ENCODE data around the gene ATP8A2. TPM values are rescaled to one million over a fixed set of nuclear protein-coding genes. Genes with fewer than 3 reads are reported as not detected.

Gene ATP8A2
- total RNA-seq, 2 donors from 2014 or later = 0.10 to 0.64 TPM

DNA sequence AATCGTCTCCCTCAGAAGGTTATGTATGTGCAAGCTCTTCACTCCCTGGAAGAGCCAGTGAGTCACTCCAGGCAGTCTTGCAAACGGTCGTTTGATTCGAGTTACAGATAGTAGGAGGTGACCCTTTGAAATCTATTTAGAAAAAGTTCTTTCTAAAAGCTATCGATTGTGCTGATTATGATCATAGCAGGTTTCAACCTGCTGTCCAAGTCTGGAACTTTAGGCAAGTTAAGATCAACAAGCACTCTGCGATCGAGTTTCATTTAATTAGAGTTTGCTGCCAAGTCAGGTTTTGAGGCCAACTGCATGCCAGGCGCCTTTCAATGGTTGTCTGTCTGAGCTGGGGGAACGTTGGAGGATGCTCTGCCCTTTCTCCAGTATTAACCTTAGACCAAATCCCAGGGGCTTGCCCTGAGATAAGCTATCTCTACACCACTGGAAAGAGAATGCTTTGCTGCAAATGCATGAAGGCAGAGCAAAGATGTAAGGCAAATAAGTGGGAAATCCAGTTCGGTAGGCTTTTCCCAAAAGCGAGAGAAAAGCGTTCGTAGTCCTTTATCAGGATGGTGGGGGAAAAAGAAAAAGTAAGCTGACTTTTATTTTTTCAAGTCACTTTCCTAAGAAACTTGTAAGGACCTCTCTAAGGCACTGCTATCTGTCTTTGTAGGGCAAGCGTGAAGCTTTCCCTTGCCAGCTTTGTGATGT lies 287.5 kb downstream of the ATP8A2 start:
- DNase-seq = no peak
- Histone ChIP-seq H3K4me1 (no peaks in the 10 kb centered on the region), H3K9me3 (no peaks in the 10 kb centered on the region), H3K36me3 (no peaks in the 10 kb centered on the region), H3K9ac (ENCODE audit: low read depth in 2 of 2, low read length in 2 of 2) (no peak overlapping the region), H3K27me3 (no peaks in the 10 kb centered on the region), H3K27ac (no peak overlapping the region), H3K4me3 (no peak overlapping the region)
- intact Hi-C loops (cut with DNase I) = no loop called here
- TF ChIP-seq, protein P1, sequence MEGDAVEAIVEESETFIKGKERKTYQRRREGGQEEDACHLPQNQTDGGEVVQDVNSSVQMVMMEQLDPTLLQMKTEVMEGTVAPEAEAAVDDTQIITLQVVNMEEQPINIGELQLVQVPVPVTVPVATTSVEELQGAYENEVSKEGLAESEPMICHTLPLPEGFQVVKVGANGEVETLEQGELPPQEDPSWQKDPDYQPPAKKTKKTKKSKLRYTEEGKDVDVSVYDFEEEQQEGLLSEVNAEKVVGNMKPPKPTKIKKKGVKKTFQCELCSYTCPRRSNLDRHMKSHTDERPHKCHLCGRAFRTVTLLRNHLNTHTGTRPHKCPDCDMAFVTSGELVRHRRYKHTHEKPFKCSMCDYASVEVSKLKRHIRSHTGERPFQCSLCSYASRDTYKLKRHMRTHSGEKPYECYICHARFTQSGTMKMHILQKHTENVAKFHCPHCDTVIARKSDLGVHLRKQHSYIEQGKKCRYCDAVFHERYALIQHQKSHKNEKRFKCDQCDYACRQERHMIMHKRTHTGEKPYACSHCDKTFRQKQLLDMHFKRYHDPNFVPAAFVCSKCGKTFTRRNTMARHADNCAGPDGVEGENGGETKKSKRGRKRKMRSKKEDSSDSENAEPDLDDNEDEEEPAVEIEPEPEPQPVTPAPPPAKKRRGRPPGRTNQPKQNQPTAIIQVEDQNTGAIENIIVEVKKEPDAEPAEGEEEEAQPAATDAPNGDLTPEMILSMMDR (IDR thresholded peaks at IDR 0.05) = no peak

DNA sequence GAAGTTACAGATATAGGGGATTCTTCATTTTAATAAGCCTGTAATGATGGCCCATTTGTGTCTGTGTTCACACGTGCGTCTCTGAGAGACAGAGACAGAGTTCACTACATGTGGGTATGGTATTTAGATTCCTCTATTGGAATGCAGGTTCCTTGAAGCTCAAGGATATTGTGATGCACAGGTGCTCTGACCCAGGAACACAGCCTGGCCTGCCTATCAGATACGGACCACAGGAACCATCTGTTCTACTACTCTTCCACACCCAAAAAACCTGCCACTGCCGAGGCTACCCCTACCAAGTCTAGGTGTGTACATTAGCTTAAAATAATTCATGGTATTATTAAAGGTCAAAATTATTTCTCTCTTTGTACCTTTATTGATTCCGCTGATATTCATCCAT lies 289.2 kb downstream of the ATP8A2 start:
- Histone ChIP-seq H3K9me3 (no peaks in the 10 kb centered on the region), H3K36me3 (no peaks in the 10 kb centered on the region), H3K4me3 (no peak overlapping the region), H3K27ac (no peak overlapping the region), H3K27me3 (no peaks in the 10 kb centered on the region), H3K4me1 (no peaks in the 10 kb centered on the region), H3K9ac (ENCODE audit: low read depth in 2 of 2, low read length in 2 of 2) (no peak overlapping the region)
- intact Hi-C loops (cut with DNase I) = no loop called here
- TF ChIP-seq, protein P1 (IDR thresholded peaks at IDR 0.05) = no peak
- no peak for DNase-seq

DNA sequence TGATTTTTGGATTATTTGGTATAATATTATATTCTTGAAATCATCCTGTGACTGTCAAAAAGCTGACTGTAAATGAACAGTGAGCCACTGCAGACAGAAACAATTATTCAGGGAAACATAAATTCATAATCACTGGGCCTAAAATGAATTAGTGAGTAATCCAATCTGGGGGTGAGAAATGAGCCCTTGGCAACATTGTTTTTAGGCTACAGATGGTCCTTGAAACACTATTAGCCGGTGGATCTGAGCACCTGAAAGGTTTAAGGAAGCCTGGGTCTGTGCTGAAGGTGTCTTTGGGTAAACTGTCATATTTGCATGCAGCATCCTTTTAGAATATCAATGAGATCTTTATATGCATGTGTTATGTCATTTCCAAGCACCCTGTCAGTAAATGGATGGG lies 290.7 kb downstream of the ATP8A2 start:
- Histone ChIP-seq H3K27ac (no peak overlapping the region), H3K27me3 (no peaks in the 10 kb centered on the region), H3K9ac (ENCODE audit: low read depth in 2 of 2, low read length in 2 of 2) (no peak overlapping the region), H3K4me3 (no peak overlapping the region), H3K36me3 (no peaks in the 10 kb centered on the region), H3K9me3 (no peaks in the 10 kb centered on the region), H3K4me1 (no peaks in the 10 kb centered on the region)
- TF ChIP-seq, protein P1 (IDR thresholded peaks at IDR 0.05) = no peak
- no peak for DNase-seq
- intact Hi-C loops (cut with DNase I) = no loop called here

DNA sequence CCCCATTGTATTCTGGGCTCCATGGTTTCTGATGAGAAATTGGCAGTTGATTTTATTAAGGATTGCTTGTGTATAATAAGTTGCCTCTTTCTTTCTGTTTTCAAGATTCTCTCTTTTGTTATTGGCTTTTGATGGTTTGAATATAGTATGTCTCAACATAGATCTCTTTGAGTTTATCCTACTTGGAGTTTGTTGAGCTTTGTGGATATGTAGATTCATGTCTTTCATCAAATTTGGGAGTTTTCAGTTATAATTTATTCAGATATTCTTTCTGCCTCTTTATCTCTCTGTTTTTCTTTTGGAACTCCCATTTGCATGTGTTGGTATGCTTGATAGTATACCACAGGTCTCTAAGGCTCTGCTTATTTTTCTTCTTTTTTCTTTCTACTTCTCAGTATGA lies 296.6 kb downstream of the ATP8A2 start:
- H3K9ac ChIP-seq (ENCODE audit: low read depth in 2 of 2, low read length in 2 of 2) = no peak overlapping the region
- intact Hi-C loops (cut with DNase I) = no loop called here

DNA sequence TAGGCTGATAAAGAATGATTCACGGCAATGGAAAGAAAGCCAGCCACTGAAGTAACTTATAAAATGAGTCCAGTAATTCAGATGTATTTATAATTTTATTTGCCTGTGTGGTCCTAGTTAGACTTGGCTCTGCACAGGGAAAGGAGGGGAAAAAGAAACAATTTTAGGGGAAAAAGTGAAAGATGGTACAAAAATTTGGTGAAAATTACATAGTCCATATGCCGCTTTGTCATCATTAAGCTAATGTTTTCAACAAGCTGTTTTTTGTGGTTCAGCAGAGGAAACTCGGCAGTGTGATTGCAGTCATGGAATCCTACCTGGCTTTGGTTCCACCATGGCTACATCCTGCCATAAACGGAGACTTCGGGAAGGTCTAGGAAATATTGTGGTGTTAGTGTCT lies 301.9 kb downstream of the ATP8A2 start:
- no peak overlapping the region for H3K27ac ChIP-seq
- no peaks in the 10 kb centered on the region for H3K27me3 ChIP-seq
- TF ChIP-seq, protein P1 (IDR thresholded peaks at IDR 0.05) = no peak
- no peaks in the 10 kb centered on the region for H3K4me1 ChIP-seq
- DNase-seq = no peak
- no peaks in the 10 kb centered on the region for H3K9me3 ChIP-seq
- H3K9ac ChIP-seq (ENCODE audit: low read depth in 2 of 2, low read length in 2 of 2) = no peak overlapping the region
- H3K4me3 ChIP-seq = no peak overlapping the region
- intact Hi-C loops (cut with DNase I) = no loop called here
- no peaks in the 10 kb centered on the region for H3K36me3 ChIP-seq

More for the DNA sequence above, 296.6 kb downstream of the ATP8A2 start:
- Histone ChIP-seq H3K4me1 (no peaks in the 10 kb centered on the region), H3K27ac (no peak overlapping the region), H3K27me3 (no peaks in the 10 kb centered on the region), H3K4me3 (no peak overlapping the region), H3K36me3 (no peaks in the 10 kb centered on the region), H3K9me3 (no peaks in the 10 kb centered on the region)
- TF ChIP-seq, protein P1 (IDR thresholded peaks at IDR 0.05) = no peak
- DNase-seq = no peak
